Endothelial cell of umbilical vein (primary cell): ENCODE results near the gene MAGI1.

Experiments
- EZH2 ChIP-seq: IDR thresholded peaks from 2 replicates; pipeline ENCODE4 v1.6.1; 2012; ENCODE audit warnings: borderline replicate concordance, low read depth, mild to moderate bottlenecking, moderate library complexity, low read length, inconsistent platforms; ENCODE audit not compliant: severe bottlenecking
- GATA2 ChIP-seq: IDR thresholded peaks from 2 replicates; pipeline ENCODE4 v1.7.0; 2011; ENCODE audit warnings: low read depth, mild to moderate bottlenecking, moderate library complexity, mixed read lengths, low read length; ENCODE audit not compliant: insufficient read length, insufficient read depth
- JUN ChIP-seq: IDR thresholded peaks from 2 replicates; pipeline ENCODE4 v1.6.1; 2011; ENCODE audit warnings: borderline replicate concordance, low read depth; ENCODE audit not compliant: insufficient read length, insufficient read depth
- MYC ChIP-seq: IDR thresholded peaks from one replicate; pipeline ENCODE4 v1.6.1; 2011; ENCODE audit warnings: mild to moderate bottlenecking, low read depth, low read length
- POLR2A ChIP-seq: IDR thresholded peaks from 2 replicates; pipeline ENCODE4 v1.6.1; 2012; ENCODE audit warnings: low read depth, mild to moderate bottlenecking, control low read depth, low read length
- POLR2AphosphoS5 ChIP-seq: IDR thresholded peaks from 2 replicates; pipeline ENCODE4 v1.6.1; 2012; ENCODE audit warnings: low read depth, mild to moderate bottlenecking, control low read depth, low read length, moderate library complexity; ENCODE audit not compliant: insufficient read depth
- TF ChIP-seq, protein P1 (sequence below), 2 donors: IDR thresholded peaks; 1 replicate in 1 of 2; 2 replicates in 1 of 2; pipeline ENCODE4 v1.5.1; 2011; ENCODE audit warnings: low read length in 2 of 2, mild to moderate bottlenecking in 2 of 2, moderate library complexity in 2 of 2, control low read depth in 1 of 2, inconsistent platforms in 1 of 2, low read depth in 1 of 2; ENCODE audit not compliant: insufficient read depth in 1 of 2; ENCODE audit errors: extremely low read depth in 1 of 2

DNA sequence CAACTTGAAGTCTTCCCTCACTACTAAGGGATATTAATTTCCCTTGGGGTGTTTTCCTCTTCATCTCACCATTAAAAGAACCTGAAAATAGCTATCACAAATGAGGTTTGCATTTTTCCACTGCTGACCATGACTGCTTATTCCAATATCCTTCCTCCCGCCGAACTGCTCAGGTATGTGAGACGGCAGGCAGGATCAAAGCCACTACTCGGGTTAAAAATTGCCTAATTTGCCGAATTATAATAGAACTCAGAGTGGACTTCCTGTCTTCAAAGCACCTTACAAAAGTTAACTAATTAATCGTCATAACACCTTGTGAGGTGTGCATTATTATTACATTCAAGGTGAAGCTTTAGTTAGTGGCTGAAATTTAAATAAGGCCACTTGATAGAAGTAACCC is 695.7 kb downstream of the MAGI1 start:
- no peak for TF ChIP-seq POLR2A
- TF ChIP-seq, protein P1, sequence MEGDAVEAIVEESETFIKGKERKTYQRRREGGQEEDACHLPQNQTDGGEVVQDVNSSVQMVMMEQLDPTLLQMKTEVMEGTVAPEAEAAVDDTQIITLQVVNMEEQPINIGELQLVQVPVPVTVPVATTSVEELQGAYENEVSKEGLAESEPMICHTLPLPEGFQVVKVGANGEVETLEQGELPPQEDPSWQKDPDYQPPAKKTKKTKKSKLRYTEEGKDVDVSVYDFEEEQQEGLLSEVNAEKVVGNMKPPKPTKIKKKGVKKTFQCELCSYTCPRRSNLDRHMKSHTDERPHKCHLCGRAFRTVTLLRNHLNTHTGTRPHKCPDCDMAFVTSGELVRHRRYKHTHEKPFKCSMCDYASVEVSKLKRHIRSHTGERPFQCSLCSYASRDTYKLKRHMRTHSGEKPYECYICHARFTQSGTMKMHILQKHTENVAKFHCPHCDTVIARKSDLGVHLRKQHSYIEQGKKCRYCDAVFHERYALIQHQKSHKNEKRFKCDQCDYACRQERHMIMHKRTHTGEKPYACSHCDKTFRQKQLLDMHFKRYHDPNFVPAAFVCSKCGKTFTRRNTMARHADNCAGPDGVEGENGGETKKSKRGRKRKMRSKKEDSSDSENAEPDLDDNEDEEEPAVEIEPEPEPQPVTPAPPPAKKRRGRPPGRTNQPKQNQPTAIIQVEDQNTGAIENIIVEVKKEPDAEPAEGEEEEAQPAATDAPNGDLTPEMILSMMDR (IDR thresholded peaks at IDR 0.05; ENCODE audit: extremely low read depth in 1 of 2, insufficient read depth in 1 of 2, low read depth in 1 of 2, low read length in 2 of 2), result no peak
- TF ChIP-seq POLR2AphosphoS5, result no peak
- no peak for TF ChIP-seq MYC
- no peak for TF ChIP-seq EZH2
- no peak for TF ChIP-seq JUN
- no peak for TF ChIP-seq GATA2
